NT2/D1 (cell line): Measurements from ENCODE around the gene BCKDK.

Source experiments
- SUZ12 ChIP-seq: IDR thresholded peaks from 2 replicates; pipeline ENCODE4 v1.6.1; 2011; ENCODE audit not compliant: insufficient read length, insufficient read depth; ENCODE audit errors: extremely low read depth
- YY1 ChIP-seq: IDR thresholded peaks from 2 replicates; pipeline ENCODE4 v1.6.1; 2011; ENCODE audit not compliant: insufficient read length, insufficient read depth

GRCh38 chr16:31073970-31074813, 34.0 kb upstream of the BCKDK start, which contains the start of the genes ZNF646 and ZNF668:
- TF ChIP-seq YY1 = no peak
- no peak for TF ChIP-seq SUZ12
